CD4-positive, alpha-beta T cell treated with Interferon gamma for 1 hour (primary cell): Measurements from ENCODE around the gene WAC.
"Not testable (repeated sequence)": the region's sequence is repeated elsewhere in the genome, so short reads cannot be mapped to it uniquely, and the experiment has no call there.

Source experiments
- DNase-seq: peaks from one replicate; pipeline ENCODE4 v3.0.0-alpha.2; 2020

Gene WAC, protein sequence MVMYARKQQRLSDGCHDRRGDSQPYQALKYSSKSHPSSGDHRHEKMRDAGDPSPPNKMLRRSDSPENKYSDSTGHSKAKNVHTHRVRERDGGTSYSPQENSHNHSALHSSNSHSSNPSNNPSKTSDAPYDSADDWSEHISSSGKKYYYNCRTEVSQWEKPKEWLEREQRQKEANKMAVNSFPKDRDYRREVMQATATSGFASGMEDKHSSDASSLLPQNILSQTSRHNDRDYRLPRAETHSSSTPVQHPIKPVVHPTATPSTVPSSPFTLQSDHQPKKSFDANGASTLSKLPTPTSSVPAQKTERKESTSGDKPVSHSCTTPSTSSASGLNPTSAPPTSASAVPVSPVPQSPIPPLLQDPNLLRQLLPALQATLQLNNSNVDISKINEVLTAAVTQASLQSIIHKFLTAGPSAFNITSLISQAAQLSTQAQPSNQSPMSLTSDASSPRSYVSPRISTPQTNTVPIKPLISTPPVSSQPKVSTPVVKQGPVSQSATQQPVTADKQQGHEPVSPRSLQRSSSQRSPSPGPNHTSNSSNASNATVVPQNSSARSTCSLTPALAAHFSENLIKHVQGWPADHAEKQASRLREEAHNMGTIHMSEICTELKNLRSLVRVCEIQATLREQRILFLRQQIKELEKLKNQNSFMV

DNA sequence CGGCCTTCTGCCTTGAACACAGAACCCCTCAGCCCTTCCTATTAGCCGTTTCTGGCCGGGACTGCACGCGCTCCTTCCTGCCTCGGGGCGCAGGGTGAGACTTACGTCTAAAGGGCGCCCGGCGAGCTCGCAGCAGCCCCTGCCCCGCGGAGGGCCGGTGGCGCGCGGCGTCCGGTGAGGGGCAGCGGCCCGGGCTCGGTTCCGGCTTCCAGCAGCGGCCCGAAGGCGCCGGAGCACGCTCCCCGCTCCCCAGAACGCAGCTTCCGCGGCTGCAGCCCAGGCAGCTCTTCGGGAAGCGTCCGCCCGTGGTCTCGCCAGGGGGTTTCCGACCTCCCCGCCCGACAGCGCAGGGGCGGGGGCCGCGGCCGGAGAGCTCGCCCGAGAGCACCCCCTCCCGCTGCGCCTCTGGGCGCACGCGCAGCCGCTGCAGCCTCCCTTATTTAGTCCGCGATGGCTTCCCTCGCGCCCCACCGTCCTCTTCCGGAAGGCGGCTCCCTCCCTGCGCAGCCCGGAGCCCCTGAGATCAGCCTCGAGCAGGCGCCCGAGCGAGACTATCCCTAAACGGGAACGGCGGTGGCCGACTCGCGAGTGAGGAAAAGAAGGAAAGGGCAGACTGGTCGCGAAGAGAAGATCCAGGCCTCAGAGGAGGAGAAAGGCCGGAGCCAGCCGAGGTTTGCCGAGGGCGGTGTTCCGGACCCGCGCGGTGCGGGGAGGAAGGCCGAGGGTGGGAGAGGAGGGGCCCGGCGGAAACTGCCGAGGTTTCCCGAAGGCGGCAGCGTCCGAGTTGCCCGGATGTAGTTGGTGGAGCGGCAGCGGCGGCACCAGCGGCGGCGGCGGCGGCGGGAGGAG lies at the start of gene WAC:
Gene WAC (plus strand): TSS at position 782 of the 849 bp plus-strand sequence. CDS start 462 bp downstream, outside the sequence.
- peak; percentile 94 for DNase-seq

DNA sequence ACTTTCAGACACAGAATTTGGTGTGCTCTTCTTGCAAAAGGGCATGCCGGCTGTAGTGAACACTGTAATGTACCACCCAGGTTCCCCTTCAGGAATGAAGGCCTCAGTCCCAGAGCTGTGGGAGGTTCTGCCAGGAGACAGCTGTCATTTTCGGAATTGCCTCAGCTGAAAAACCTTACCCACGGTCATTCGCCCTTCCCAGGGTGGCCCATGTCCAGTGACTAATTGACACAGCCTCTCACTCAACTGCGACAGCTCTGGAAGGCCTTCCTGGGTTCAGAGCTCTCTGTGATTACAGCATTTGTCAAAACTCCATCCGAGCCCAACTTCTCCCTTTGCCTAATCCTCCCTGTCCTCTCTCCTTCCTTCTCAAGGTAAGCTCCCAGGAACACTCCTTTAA lies 43.7 kb upstream of the WAC start:
- no peak for DNase-seq

DNA sequence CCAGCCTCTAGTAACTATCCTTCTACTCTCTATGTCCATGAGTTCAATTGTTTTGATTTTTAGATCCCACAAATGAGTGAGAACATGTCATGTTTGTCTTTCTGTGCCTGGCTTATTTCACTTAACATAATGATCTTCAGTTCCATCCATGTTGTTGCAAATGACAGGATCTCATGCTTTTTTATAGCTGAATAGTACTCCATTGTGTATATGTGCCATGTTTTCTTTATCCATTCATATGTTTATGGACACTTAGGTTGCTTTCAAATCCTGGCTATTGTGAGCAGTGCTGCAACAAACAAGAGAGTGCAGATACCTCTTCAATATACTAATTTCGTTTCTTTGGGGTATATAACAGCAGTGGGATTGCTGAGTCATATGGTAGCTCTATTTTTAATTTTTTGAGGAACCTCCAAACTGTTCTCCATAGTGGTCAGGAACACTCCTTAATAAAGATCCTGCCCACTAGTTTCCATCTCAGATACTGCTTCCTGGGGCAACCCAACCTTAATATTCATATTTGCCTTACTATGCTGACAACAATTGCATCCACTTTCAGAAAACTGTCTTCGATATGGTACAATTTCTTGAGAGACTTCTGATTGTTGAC lies 42.6 kb upstream of the WAC start:
- DNase-seq = not testable (repeated sequence)

DNA sequence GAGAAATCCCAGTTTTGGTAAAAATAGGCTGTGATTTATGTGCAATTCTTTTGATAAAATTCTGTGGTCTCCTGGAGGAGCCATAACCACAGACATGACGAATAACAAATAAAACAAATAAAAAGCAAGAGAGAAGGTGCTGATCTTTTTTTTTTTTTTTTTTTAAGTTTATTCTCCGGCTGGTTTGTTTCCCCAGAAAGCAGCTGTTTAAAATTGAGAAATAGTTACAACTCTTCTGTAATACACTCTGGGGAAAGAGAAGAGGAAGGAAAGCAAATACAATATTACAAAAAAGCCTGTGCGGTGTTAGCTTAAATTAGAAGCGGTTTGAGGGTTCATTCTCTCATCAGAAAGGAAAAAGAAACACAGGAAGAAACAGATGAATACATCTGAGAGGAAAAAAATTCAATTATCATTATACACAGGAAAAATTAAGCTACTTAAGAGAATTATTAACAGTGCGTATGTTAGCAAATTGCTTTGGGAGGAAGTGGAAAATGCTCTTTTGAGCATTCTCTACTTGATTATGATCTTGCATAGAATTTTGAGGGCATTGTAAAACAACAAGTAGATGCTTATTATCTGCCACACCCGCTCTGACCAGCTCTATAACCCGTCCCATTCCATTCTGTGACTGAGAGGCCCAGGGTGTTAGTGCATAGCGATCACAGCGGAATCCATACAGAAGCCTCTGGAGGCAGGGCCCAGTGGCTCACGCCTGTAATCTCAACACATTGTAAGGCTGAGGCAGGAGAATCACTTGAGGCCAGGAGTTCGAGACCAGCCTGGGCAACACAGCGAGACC lies 40.6 kb upstream of the WAC start:
- no peak for DNase-seq

DNA sequence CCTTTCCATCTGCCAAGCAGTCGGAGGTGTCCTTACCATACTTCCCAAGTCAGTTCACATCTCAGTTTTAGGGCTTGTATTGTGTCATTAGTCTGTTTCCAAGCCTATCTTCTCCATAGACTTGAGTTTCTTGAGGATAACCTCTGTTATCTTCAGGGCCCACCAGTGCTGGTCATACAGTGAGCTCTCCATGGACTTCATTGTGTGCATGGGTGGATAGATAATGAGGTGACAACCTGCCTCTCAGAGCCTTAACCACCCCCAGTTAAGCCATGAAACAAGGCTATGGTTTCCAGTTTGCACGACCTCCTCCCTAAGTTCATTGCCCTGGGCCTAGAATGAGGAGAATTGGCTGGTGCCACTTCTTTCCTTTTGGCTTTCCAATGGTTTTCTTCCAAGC lies 38.5 kb upstream of the WAC start:
- no peak for DNase-seq

DNA sequence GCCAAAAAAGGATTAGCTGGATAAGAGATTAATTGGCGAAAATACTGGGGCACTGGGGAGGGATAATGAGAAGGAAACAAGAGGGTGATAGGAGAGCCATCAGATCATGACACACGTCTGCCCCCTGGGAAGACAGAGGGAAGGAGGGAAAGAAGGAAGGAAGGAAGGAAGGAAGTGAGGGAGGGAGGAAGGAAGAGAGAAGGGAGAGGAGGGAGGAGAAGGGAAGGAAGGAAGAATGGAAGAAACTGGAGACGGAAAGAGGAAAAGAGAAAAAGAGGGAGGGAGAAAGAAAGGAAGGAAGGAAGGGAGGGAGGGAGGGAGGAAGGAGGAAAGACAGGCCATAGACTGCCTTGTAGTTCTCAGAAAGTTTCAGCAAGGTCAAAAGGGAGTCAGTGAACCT lies 37.8 kb upstream of the WAC start:
- DNase-seq = no peak

DNA sequence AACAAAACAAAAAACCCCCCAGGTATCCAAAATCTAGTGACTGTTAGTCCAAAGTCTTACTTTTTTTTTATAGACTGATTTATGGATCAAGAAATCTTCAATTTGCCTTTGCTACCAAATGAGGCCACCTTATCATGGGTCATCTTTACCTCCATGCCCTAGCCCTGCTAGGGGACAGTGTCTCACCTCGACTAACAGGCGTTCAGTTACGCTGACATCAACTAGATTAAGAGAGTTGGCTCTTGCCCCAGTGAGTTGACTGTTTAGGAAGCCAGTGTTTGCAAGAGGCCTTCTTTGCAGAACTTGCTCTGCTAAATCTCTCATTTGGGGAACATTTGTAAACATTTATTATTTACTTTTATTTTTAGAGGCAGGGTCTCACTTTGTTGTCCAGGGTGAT lies 36.9 kb upstream of the WAC start:
- DNase-seq = no peak

DNA sequence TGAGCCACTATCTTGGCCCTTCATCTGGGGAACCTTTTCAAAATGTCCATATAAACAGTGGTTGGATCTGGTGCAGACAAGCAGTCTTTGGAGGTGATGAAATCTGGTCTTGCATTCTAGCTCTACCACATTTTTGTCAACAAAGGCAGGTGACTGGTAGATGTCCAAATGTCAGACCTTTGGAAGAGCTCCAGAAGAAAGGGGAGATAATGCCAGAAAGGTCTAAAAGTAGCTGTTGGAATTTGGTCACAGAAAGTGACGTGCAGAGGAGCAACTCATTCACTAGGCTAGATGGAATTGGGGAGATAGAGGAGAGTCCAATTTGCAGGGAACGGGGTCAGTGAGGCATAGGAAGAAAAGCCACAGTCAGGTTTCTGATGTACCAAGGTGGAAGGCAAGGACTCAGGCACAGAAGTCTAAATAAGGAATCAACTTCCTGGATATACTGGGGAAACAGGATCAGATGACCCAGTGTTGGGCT lies 36.4 kb upstream of the WAC start:
- no peak for DNase-seq

DNA sequence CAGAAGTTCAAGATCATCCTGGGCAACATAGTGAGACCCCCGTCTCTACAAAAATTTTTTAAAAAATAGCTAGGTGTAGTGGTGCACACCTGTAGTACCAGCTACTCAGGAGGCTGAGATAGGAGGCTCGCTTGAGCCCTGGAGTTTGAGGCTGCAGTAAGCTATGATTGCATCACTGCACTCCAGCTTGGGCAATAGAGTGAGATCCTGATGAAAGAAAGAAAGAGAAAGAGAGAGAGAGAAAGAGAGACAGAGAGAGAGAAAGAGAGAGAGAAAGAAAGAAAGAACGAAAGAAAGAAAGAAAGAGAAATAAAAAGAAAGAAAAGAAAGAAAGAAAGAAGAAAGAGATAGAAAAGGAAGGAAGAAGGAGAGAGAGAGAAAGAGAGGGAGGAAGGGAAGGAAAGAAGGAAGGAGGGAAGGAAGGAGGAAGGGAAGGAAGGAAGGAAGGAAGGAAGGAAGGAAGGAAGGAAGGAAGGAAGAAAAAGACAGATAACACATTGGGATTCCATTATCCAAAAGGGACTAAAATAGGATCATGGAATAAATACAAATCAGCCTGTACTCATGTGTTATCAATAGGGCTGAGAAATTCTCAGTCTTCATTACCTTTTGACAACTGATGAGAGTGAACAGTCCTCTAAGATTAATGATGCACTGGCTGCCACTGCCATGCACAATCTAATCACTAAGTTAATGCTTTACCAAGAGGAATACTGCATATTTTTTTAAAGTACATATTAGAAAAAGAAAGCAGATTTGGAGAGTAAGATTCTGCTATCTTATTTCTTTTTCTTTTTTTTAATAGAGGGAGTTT lies 35.4 kb upstream of the WAC start:
- DNase-seq = no peak

DNA sequence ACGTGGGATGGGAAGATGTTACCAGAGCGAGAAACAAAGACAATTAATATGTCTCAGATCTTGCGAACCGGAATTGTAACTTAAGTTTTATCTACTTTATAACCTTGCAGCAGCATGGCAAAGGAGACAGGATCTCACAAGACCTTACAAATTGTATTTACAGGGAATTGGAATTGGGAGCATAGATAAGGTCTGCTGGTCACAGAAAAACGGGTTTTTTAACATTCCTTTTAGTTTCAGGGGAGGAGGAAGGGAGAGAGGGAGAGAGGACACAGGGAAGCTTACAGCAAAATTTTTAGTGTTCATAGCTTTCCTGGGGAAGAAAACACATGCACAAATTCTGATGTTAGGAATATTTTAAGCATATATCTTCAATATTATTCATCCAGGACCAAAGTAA lies 32.7 kb upstream of the WAC start:
- DNase-seq = not testable (repeated sequence)

DNA sequence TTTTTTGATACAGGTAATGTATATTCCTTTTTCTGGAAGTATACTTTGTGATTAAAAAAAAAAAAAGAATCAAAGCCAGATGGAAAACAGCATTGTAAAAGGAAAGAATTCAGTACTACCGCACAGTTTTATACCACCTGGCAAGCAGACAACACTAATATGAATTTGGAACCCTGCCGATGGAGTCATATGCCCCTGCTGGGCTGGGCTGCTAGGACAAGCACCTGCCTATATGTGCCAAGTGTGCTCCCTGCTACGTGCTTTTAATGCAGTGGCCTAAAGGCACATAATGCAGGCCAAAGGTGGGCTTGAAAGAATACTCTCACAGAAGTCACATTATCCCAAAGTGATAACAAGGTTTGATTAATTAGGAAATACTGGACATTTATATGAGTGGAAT lies 29.8 kb upstream of the WAC start:
- DNase-seq = no peak

DNA sequence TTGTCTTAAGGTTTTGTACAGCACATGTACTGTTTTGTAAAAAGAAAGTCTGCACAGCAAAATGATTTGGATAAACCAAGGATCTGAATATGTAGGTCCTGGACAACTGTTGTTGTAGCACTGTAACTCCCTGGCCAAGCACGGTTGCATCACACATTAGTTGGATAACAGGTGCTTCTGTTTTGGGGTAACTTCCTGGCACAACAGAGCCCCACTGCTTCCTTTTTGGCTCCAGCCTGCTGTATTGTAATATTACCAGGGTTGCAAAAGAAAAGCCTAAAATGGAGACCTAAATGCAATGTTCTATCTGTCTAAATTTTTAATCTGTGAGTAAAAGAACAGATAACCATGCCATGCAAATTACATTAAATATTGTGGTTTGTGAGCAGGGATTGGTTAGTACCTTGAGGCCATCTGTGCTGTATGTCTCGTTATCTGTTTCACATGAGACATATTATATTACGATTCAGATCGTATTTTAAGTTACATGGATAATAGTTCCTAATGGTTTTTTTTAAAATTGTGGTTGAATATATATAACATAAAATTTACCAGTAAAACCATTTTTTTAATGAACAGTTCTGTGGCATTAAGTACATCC lies 27.5 kb upstream of the WAC start:
- no peak for DNase-seq

DNA sequence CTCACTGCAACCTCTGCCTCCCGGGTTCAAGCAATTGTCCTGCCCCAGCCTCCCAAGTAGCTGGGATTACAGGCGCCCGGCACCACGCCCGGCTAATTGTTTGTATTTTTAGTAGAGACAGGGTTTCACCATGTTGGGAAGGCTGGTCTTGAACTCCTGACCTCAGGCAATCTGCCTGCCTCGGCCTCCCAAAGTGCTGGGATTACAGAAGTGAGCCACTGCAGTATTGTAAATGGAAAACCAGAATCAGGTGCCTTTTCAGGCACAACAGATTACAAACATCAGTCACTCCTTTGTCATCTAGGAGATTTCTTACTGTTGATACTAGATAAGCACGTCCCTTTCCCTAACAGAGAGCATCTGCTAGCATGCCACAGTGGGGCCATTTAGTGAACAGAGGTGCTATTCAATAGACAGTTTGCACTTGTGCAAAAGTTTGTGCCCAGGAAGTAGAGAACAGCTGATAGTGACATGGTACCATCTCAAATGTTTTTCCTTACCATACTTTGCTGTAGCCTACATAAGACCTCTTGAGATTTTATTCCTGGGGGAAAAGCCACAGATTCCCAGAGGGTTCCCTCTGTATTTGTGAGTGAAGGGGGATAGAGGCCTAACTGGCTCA lies 24.5 kb upstream of the WAC start:
- no peak for DNase-seq

DNA sequence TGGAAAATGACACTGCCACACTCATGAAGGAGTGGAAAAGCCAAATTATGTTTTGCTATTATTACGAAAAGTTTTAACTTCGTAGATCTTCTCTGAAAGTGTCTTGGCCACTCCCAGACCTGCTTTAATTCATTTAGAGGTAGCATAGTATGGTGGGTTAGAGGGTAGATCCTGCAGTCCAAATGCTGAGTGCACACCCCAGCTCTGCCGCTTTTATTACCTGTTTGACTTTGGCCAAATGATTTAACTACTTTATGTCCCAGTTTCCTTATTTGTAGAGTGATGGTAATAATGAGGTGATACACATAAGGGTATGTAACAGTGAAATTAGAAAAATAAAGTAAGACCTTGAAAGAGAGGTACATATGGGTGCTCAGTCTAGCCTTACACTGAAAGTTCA lies 23.6 kb upstream of the WAC start:
- DNase-seq = no peak

DNA sequence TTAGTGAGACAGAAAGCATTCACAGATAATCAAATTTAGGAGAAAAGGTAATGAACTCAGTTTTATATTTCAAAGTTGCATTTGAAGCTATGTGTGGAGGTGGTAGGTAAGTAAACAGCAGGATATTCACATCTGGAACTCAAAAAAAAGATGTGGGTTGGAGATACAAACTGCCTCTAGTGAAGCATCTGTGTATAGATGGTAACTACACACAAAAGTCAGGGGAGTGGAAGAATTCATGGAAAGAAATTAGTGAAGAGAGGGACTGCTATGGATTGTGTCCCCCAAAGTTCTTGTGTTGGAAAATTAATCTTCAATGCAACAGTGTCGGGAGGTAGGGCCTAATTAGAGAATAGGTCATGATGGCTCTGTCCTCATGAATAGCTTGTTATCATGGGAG lies 18.3 kb upstream of the WAC start:
- DNase-seq = no peak

DNA sequence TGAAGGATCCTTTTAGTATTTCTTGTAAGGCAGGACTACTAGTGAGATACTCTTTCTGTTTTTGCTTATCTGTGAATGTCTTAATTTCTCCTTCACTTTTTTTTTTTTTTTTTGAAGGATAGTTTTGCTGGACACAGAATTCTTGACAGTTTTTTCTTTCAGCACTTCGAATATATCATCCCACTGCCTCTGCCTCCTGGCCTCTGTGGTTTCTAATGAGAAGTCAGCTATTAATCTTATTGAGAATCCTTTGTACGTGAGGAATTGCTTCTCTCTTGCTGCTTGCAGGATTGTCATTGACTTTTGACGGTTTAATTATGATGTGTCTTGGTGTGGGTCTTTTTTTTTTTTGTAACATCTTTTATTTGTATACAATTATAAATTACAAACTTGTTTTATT lies 12.6 kb upstream of the WAC start:
- no peak for DNase-seq

DNA sequence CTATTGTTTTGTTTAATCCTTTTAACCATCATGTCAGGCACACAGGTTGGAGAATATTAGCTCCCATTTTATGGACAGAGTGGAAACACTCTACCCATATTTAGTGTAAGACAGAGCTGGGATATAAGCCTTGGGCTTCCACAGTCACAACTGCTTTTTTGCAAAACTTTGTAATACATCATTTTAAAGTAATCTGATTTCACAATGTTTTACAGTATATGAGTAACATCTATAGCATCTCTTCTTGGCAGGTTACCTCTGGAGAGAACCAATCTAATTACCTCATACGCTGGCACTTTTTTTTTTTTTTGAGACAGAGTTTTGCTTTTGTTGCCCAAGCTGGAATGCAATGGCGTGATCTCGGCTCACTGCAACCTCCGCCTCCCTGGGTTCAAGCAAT lies 12.1 kb upstream of the WAC start:
- DNase-seq = not testable (repeated sequence)

DNA sequence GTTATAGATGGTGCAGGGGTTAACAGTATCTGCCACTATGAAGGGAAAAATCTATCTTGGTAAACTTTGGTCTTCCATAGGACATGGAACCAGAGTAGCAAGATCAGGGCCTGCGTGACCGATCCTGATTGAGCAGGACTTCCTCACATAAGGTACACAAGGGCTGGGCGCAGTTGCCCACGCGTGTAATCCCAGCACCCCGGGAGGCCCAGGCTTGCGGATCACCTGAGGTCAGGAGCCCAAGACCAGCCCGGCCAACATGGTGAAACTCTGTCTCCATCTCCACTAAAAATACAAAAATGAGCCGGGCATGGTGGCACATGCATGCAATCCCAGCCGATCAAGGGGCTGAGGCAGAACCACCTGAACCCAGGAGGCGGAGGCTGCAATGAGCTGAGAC lies 11.0 kb upstream of the WAC start:
- DNase-seq = not testable (repeated sequence)

DNA sequence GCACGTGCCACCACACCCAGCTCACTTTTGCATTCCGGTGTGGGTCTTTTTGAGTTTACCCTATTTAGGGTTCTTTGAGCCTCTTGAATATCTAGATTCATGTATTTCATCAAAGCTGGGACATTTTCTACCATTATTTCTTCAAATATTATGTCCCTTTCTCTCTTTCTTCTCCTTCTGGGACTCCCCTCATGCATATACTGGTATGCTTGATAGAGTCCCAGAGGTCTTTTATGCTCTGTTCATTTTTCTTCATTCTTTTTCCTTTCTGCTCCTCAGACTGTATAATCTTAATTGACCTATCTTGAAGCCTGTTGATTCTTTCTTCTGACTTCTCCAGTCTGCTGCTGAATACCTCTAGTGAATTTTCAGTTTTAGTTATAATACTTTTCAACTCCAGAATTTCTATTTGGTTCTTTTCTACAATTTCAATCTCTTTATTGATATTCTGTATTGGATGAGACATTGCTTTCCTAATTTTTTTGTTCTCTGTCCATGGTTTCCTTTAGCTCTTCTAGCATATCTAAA lies 9.1 kb upstream of the WAC start:
- no peak for DNase-seq

DNA sequence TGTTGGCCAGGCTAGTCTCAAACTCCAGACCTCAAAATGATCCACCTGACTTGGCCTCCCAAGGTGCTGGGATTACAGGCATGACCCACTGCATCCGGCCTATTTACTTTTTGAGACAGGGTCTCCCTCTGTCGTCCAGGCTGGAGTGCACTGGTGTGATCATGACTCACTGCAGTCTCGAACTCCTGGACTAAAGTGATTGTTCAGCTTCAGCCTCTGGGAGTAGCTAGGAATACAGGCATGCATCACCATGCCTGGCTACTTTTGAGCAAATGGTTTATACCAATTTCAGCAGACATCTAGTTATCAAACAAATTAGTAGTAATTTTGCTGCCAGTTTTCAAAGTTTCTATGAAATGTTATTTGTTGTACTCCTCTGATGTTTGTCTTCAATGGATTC lies 2.2 kb upstream of the WAC start:
- DNase-seq = no peak
